CD4-positive, alpha-beta T cell treated with Interferon gamma for 1 hour (primary cell): ENCODE data around the gene CBY1.
"Not testable (repeated sequence)": the region's sequence is repeated elsewhere in the genome, so short reads cannot be mapped to it uniquely, and the experiment has no call there.

Experiments used
- DNase-seq: peaks from one replicate; pipeline ENCODE4 v3.0.0-alpha.2; 2020

Gene CBY1

GRCh38 chr22:38656256-38657044 lies at the start of gene CBY1, which contains the start of gene FAM227A:
Gene CBY1 (plus strand): TSS chr22:38656638. CDS start chr22:38668055, 11,417 bp downstream.
Gene FAM227A (minus strand): TSS chr22:38656392. CDS start chr22:38650168, 6,224 bp downstream.
- DNase-seq, result peak; percentile 82

GRCh38 chr22:38607680-38608079 lies 48.8 kb upstream of the CBY1 start:
- DNase-seq, result no peak

- DNase-seq, result no peak
Measured at GRCh38 chr22:38608992-38609750, 47.3 kb upstream of the CBY1 start.

- no peak for DNase-seq
Measured at GRCh38 chr22:38610234-38610633, 46.2 kb upstream of the CBY1 start.

GRCh38 chr22:38611559-38611958 lies 44.9 kb upstream of the CBY1 start:
- DNase-seq, result no peak

- DNase-seq, result no peak
Measured at GRCh38 chr22:38612217-38613006, 44.0 kb upstream of the CBY1 start.

- no peak for DNase-seq
Measured at GRCh38 chr22:38613588-38613987, 42.9 kb upstream of the CBY1 start.

GRCh38 chr22:38614332-38615063 lies 41.9 kb upstream of the CBY1 start:
- DNase-seq, result no peak

- not testable (repeated sequence) for DNase-seq
Measured at GRCh38 chr22:38615064-38615405, 41.4 kb upstream of the CBY1 start.

GRCh38 chr22:38618258-38618657 lies 38.2 kb upstream of the CBY1 start:
- DNase-seq, result no peak

- DNase-seq, result no peak
Measured at GRCh38 chr22:38618682-38619081, 37.8 kb upstream of the CBY1 start.

- DNase-seq, result no peak
Measured at GRCh38 chr22:38623351-38623750, 33.1 kb upstream of the CBY1 start.

GRCh38 chr22:38628444-38628843 lies 28.0 kb upstream of the CBY1 start:
- DNase-seq, result no peak

GRCh38 chr22:38629108-38629507 lies 27.3 kb upstream of the CBY1 start:
- no peak for DNase-seq

- no peak for DNase-seq
Measured at GRCh38 chr22:38631724-38632123, 24.7 kb upstream of the CBY1 start.

GRCh38 chr22:38632528-38632927 lies 23.9 kb upstream of the CBY1 start:
- DNase-seq, result no peak

- no peak for DNase-seq
Measured at GRCh38 chr22:38638216-38638615, 18.2 kb upstream of the CBY1 start.

- no peak for DNase-seq
Measured at GRCh38 chr22:38638728-38639127, 17.7 kb upstream of the CBY1 start.

GRCh38 chr22:38641476-38642040 lies 14.9 kb upstream of the CBY1 start:
- DNase-seq, result no peak

GRCh38 chr22:38644245-38644644 lies 12.2 kb upstream of the CBY1 start:
- DNase-seq, result not testable (repeated sequence)

GRCh38 chr22:38645430-38645829 lies 11.0 kb upstream of the CBY1 start:
- DNase-seq, result no peak

- DNase-seq, result no peak
Measured at GRCh38 chr22:38649841-38650522, 6.5 kb upstream of the CBY1 start.
